ENCODE results near the gene NUTM2F. TPM values are rescaled to one million over a fixed set of nuclear protein-coding genes. Genes with fewer than 3 reads are reported as not detected.

Gene NUTM2F
- total RNA-seq, 1 donor from 2014 or later = not detected

Other genes with a start within 250 kb of the NUTM2F start
- 50.2 TPM for gene PTPDC1, start 244.2 kb downstream of the NUTM2F start, total RNA-seq
- 11.8 TPM for gene ZNF169, start 69.3 kb downstream of the NUTM2F start, total RNA-seq
- 0.67 TPM for gene PCAT7, start 226.4 kb upstream of the NUTM2F start, total RNA-seq